WTC11 (cell line): ENCODE data around the gene PDXK. TPM values are rescaled to one million over a fixed set of nuclear protein-coding genes. Genes with fewer than 3 reads are reported as not detected.

Source experiments
- ATAC-seq: fragments of 200-7000 bp; cut with Tn5 transposase; 2 replicates; pipeline ENCODE4 v1.10.0; 2021; ENCODE audit warnings: mild to moderate bottlenecking, moderate library complexity
- CTCF ChIA-PET: fragments of 300-600 bp; sonication (Branson Sonifier 250); formaldehyde crosslinking; loops from one replicate; lab custom pipeline; 2021; ENCODE audit warnings: antibody characterized with exemption; lab: Charles Lee
- POLR2A ChIA-PET: fragments of 350-600 bp; sonication (Branson Sonifier 250); formaldehyde crosslinking; loops from one replicate; lab custom pipeline; 2021; ENCODE audit warnings: antibody characterized with exemption; lab: Charles Lee
- DNase-seq: peaks from one replicate; pipeline ENCODE4 v3.0.0; 2021; ENCODE audit warnings: low spot score
- H3K27ac Mint-ChIP-seq: 2 replicates; pipeline ENCODE4 v1.8.0; 2021; ENCODE audit warnings: mixed read lengths
- H3K27me3 Mint-ChIP-seq: 2 replicates; pipeline ENCODE4 v1.8.0; 2021; ENCODE audit warnings: low read depth, mild to moderate bottlenecking, moderate library complexity, mixed read lengths
- H3K36me3 Mint-ChIP-seq: 2 replicates; pipeline ENCODE4 v1.8.0; 2021; ENCODE audit warnings: mixed read lengths
- H3K4me1 Mint-ChIP-seq: 2 replicates; pipeline ENCODE4 v1.8.0; 2022; ENCODE audit warnings: mixed read lengths
- H3K4me3 Mint-ChIP-seq: 2 replicates; pipeline ENCODE4 v1.8.0; 2021; ENCODE audit warnings: mild to moderate bottlenecking, moderate library complexity, mixed read lengths
- H3K9me3 Mint-ChIP-seq: 2 replicates; pipeline ENCODE4 v1.8.0; 2021; ENCODE audit warnings: mixed read lengths
- E2F5 ChIP-seq: sonication (generic); formaldehyde crosslinking; IDR thresholded peaks from 2 replicates; pipeline ENCODE4 v1.8.1; 2022; ENCODE audit warnings: mild to moderate bottlenecking, moderate library complexity, missing genetic modification reagents
- ESRRA ChIP-seq: sonication (generic); formaldehyde crosslinking; IDR thresholded peaks from 2 replicates; pipeline ENCODE4 v1.8.1; 2022; ENCODE audit warnings: mild to moderate bottlenecking, missing genetic modification reagents, borderline replicate concordance
- ETV6 ChIP-seq: sonication (generic); formaldehyde crosslinking; IDR thresholded peaks from 2 replicates; pipeline ENCODE4 v1.8.1; 2022; ENCODE audit warnings: mild to moderate bottlenecking, missing genetic modification reagents
- FOXK1 ChIP-seq: sonication (generic); formaldehyde crosslinking; IDR thresholded peaks from 2 replicates; pipeline ENCODE4 v1.8.0; 2022; ENCODE audit warnings: mild to moderate bottlenecking, moderate library complexity, missing genetic modification reagents
- GABPB1 ChIP-seq: sonication (generic); formaldehyde crosslinking; IDR thresholded peaks from 2 replicates; pipeline ENCODE4 v1.8.1; 2023; ENCODE audit warnings: mild to moderate bottlenecking, missing genetic modification reagents
- NFE2L1 ChIP-seq: sonication (generic); formaldehyde crosslinking; IDR thresholded peaks from 2 replicates; pipeline ENCODE4 v1.8.1; 2023; ENCODE audit warnings: missing genetic modification reagents
- RELA ChIP-seq: sonication (generic); formaldehyde crosslinking; IDR thresholded peaks from 2 replicates; pipeline ENCODE4 v1.8.1; 2022; ENCODE audit warnings: missing genetic modification reagents, mild to moderate bottlenecking, borderline replicate concordance
- SMAD3 ChIP-seq: sonication (generic); formaldehyde crosslinking; IDR thresholded peaks from 2 replicates; pipeline ENCODE4 v1.8.0; 2022; ENCODE audit warnings: missing genetic modification reagents, mild to moderate bottlenecking, borderline replicate concordance
- USF1 ChIP-seq: sonication (generic); formaldehyde crosslinking; IDR thresholded peaks from 2 replicates; pipeline ENCODE4 v1.8.0; 2022; ENCODE audit warnings: mild to moderate bottlenecking, missing genetic modification reagents
- ZMAT4 ChIP-seq: fragments of 250-450 bp; sonication (Bioruptor Pico); IDR thresholded peaks from 2 replicates; pipeline ENCODE4 v1.9.0; 2021; ENCODE audit warnings: mild to moderate bottlenecking
- ZNF121 ChIP-seq: sonication (generic); formaldehyde crosslinking; IDR thresholded peaks from 2 replicates; pipeline ENCODE4 v1.8.0; 2023; ENCODE audit warnings: missing genetic modification reagents
- ZNF219 ChIP-seq: sonication (generic); formaldehyde crosslinking; IDR thresholded peaks from 2 replicates; pipeline ENCODE4 v1.8.0; 2023; ENCODE audit warnings: missing genetic modification reagents, mild to moderate bottlenecking, borderline replicate concordance
- ZNF232 ChIP-seq: sonication (generic); formaldehyde crosslinking; IDR thresholded peaks from 2 replicates; pipeline ENCODE4 v1.8.0; 2022; ENCODE audit warnings: mild to moderate bottlenecking, missing genetic modification reagents
- ZNF671 ChIP-seq: fragments of 250-450 bp; sonication (Bioruptor Pico); IDR thresholded peaks from 2 replicates; pipeline ENCODE4 v1.8.0; 2021; ENCODE audit warnings: mild to moderate bottlenecking
- total RNA-seq: library from RNA; stranded (reverse); gene quantifications from 3 replicates; pipeline ENCODE4 v1.2.3, GENCODE V29; 2021
- TF ChIP-seq, protein P1 (sequence below): sonication (generic); formaldehyde crosslinking; IDR thresholded peaks from 2 replicates; pipeline ENCODE4 v1.8.1; 2022; ENCODE audit warnings: mild to moderate bottlenecking, missing genetic modification reagents, moderate library complexity, borderline replicate concordance
- TF ChIP-seq, protein P2 (sequence below): sonication (generic); formaldehyde crosslinking; IDR thresholded peaks from 2 replicates; pipeline ENCODE4 v1.8.1; 2022; ENCODE audit warnings: low read depth, missing genetic modification reagents, borderline replicate concordance
- TF ChIP-seq, protein P3 (sequence below): sonication (generic); formaldehyde crosslinking; IDR thresholded peaks from 2 replicates; pipeline ENCODE4 v1.8.0; 2022; ENCODE audit warnings: mild to moderate bottlenecking, missing genetic modification reagents

The PDXK gene
- total RNA-seq, 1 experiment from 2014 or later: 120 TPM

GRCh38 chr21:43728467-43729390, 9.8 kb downstream of the PDXK start (continued):
- TF ChIP-seq SMAD3: peak; percentile 55; the same call in 1 of the 2 replicates
- TF ChIP-seq E2F5 (CRISPR knock-in tag): no peak
- TF ChIP-seq ZNF232 (CRISPR knock-in tag): peak; percentile 81; the same call in 1 of the 2 replicates
- TF ChIP-seq ESRRA: no peak
- TF ChIP-seq ZNF121 (CRISPR knock-in tag): 0 out of 2 replicates have a peak, but pooled peaks have one; percentile 23
- no peak for TF ChIP-seq ZNF219
- TF ChIP-seq, protein P1, sequence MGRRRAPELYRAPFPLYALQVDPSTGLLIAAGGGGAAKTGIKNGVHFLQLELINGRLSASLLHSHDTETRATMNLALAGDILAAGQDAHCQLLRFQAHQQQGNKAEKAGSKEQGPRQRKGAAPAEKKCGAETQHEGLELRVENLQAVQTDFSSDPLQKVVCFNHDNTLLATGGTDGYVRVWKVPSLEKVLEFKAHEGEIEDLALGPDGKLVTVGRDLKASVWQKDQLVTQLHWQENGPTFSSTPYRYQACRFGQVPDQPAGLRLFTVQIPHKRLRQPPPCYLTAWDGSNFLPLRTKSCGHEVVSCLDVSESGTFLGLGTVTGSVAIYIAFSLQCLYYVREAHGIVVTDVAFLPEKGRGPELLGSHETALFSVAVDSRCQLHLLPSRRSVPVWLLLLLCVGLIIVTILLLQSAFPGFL: no peak
- no peak for TF ChIP-seq NFE2L1
- peak; percentile 70; the same call in 1 of the 2 replicates for TF ChIP-seq USF1 (CRISPR knock-in tag)
- peak; percentile 54; the same call in 1 of the 2 replicates for TF ChIP-seq ETV6 (CRISPR knock-in tag)
- TF ChIP-seq, protein P2, sequence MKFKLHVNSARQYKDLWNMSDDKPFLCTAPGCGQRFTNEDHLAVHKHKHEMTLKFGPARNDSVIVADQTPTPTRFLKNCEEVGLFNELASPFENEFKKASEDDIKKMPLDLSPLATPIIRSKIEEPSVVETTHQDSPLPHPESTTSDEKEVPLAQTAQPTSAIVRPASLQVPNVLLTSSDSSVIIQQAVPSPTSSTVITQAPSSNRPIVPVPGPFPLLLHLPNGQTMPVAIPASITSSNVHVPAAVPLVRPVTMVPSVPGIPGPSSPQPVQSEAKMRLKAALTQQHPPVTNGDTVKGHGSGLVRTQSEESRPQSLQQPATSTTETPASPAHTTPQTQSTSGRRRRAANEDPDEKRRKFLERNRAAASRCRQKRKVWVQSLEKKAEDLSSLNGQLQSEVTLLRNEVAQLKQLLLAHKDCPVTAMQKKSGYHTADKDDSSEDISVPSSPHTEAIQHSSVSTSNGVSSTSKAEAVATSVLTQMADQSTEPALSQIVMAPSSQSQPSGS (CRISPR knock-in tag): no peak

- no peak for ATAC-seq
- Mint-ChIP-seq H3K4me1 (peaks cover 24% of the 10 kb centered on the region), H3K36me3 (0 out of 2 replicates have a peak, but pooled peaks cover under 1% of the 10 kb centered on the region), H3K9me3 (no peaks in the 10 kb centered on the region), H3K27me3 (no peaks in the 10 kb centered on the region), H3K27ac (peak overlapping the region; percentile 88), H3K4me3 (no peak overlapping the region)
- TF ChIP-seq RELA (no peak), FOXK1 (no peak), ZNF671 (no peak), NFE2L1 (no peak), GABPB1 (no peak), ZMAT4 (CRISPR knock-in tag) (no peak)
- TF ChIP-seq, protein P3, sequence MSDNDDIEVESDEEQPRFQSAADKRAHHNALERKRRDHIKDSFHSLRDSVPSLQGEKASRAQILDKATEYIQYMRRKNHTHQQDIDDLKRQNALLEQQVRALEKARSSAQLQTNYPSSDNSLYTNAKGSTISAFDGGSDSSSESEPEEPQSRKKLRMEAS (CRISPR knock-in tag): no peak
- TF ChIP-seq, protein P2 (CRISPR knock-in tag): no peak
- ChIA-PET CTCF (interaction anchor here (0.8 kb wide), 1 partner anchor 85 kb away, joined by 3 read pairs; no protein-coding TSS in a partner anchor), POLR2A (no interaction called here)
- no peak for DNase-seq
Measured at GRCh38 chr21:43731476-43731875, 12.5 kb downstream of the PDXK start.
